Mesodermal cell (in vitro differentiated cells): ENCODE results near the gene SLC28A3.

Experiments used
- H3K27ac ChIP-seq: 2 replicates; pipeline ENCODE4 v1.7.0; 2013; ENCODE audit warnings: mild to moderate bottlenecking, low read depth, low read length, moderate library complexity; ENCODE audit not compliant: severe bottlenecking
- H3K36me3 ChIP-seq: 2 replicates; pipeline ENCODE4 v1.7.1; 2013; ENCODE audit warnings: mild to moderate bottlenecking, low read length, moderate library complexity; ENCODE audit not compliant: control insufficient read depth, insufficient read depth
- H3K4me1 ChIP-seq: one replicate; pipeline ENCODE4 v1.7.1; 2013; ENCODE audit warnings: mild to moderate bottlenecking, low read length; ENCODE audit not compliant: insufficient read depth, control insufficient read depth, poor library complexity, severe bottlenecking
- H3K4me3 ChIP-seq: 2 replicates; pipeline ENCODE4 v1.7.0; 2013; ENCODE audit warnings: low read length, control low read depth, mild to moderate bottlenecking; ENCODE audit not compliant: insufficient read depth, poor library complexity, severe bottlenecking; ENCODE audit errors: extremely low read depth
- H3K9me3 ChIP-seq: 2 replicates; pipeline ENCODE4 v1.7.1; 2013; ENCODE audit warnings: mild to moderate bottlenecking, low read length, moderate library complexity; ENCODE audit not compliant: control insufficient read depth
- WGBS, 2 experiments: methylation state at CpG; one replicate each; pipeline ENCODE4 v1.1.5; 2013; ENCODE audit warnings: missing lambda C conversion rate in 2 of 2; ENCODE audit not compliant: insufficient coverage in 2 of 2; 5-methylcytosine and 5-hydroxymethylcytosine counted together

Gene SLC28A3

DNA sequence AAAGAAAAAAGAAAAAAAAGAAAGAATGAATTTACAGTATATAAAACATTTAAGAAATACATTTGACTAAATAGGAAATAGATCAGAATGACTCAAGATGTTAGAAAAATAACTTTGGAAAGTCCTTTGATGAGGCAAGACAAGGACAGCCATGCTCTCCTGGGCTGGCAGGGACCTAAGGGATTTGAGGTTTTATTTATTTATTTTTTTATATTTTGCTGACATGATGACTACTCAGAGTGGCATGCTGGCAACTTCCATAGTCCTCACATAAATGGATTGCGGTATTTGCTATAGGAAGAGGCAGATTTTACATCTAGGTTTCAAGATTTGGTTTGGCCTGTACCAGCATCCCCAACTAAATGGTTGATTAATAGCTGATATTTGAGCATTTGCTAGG lies 17.7 kb downstream of the SLC28A3 start:
- H3K27ac ChIP-seq: no peak overlapping the region
- H3K4me3 ChIP-seq: no peak overlapping the region
- WGBS, 2 experiments: no CpG with 5 or more reads among the region's 1 CpG
- H3K4me1 ChIP-seq: no peaks in the 10 kb centered on the region
- H3K36me3 ChIP-seq: no peaks in the 10 kb centered on the region
- H3K9me3 ChIP-seq: no peaks in the 10 kb centered on the region

GRCh38 chr9:84320231-84320630 lies 20.3 kb downstream of the SLC28A3 start:
- H3K9me3 ChIP-seq: no peaks in the 10 kb centered on the region
- H3K4me3 ChIP-seq: no peak overlapping the region
- WGBS, 2 experiments: 90 to 100% methylated on average over 1 of the region's 1 CpG
- no peaks in the 10 kb centered on the region for H3K36me3 ChIP-seq
- H3K4me1 ChIP-seq: no peaks in the 10 kb centered on the region
- no peak overlapping the region for H3K27ac ChIP-seq

DNA sequence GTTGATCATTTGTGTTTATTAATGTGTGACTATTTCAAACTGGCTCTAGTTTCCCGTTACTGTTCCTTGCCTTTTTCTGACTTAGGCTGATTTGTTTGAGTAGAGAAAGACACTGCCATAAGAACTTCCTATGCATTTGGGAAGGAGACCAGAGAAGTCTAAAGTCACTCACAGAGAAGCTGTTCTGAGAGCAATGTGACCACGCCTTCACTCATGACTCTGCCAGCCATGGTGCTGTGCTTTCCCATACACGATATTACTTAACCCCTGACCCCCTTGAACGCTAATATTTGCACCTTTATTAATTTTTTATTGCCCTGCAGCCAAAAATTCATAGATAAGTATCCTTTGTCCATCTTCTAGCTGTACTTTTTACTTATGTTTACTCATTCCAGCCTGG lies 20.9 kb downstream of the SLC28A3 start:
- H3K36me3 ChIP-seq: no peaks in the 10 kb centered on the region
- no peaks in the 10 kb centered on the region for H3K9me3 ChIP-seq
- H3K4me1 ChIP-seq: no peaks in the 10 kb centered on the region
- H3K4me3 ChIP-seq: no peak overlapping the region
- 89 to 90% methylated on average over 4 of the region's 4 CpGs for WGBS, 2 experiments
- H3K27ac ChIP-seq: no peak overlapping the region

GRCh38 chr9:84318981-84319380 lies 21.6 kb downstream of the SLC28A3 start:
- no peaks in the 10 kb centered on the region for H3K4me1 ChIP-seq
- H3K9me3 ChIP-seq: no peaks in the 10 kb centered on the region
- no peak overlapping the region for H3K4me3 ChIP-seq
- WGBS, 2 experiments: no CpG with 5 or more reads among the region's 2 CpGs
- H3K36me3 ChIP-seq: no peaks in the 10 kb centered on the region
- no peak overlapping the region for H3K27ac ChIP-seq

- Histone ChIP-seq H3K36me3 (no peaks in the 10 kb centered on the region), H3K4me1 (no peaks in the 10 kb centered on the region), H3K27ac (no peak overlapping the region), H3K9me3 (no peaks in the 10 kb centered on the region), H3K4me3 (no peak overlapping the region)
- 71% methylated on average over 1 of the region's 2 CpGs; no CpG with 5 or more reads in 1 of the 2 experiments for WGBS, 2 experiments
Observed at GRCh38 chr9:84317563-84317962, 23.0 kb downstream of the SLC28A3 start.

- Histone ChIP-seq H3K4me3 (no peak overlapping the region), H3K27ac (no peak overlapping the region), H3K4me1 (no peaks in the 10 kb centered on the region), H3K36me3 (no peaks in the 10 kb centered on the region), H3K9me3 (no peaks in the 10 kb centered on the region)
- 0 to 2% methylated on average over 3 to 4 of the region's 8 CpGs for WGBS, 2 experiments
Observed at GRCh38 chr9:84315278-84315877, 25.2 kb downstream of the SLC28A3 start.

DNA sequence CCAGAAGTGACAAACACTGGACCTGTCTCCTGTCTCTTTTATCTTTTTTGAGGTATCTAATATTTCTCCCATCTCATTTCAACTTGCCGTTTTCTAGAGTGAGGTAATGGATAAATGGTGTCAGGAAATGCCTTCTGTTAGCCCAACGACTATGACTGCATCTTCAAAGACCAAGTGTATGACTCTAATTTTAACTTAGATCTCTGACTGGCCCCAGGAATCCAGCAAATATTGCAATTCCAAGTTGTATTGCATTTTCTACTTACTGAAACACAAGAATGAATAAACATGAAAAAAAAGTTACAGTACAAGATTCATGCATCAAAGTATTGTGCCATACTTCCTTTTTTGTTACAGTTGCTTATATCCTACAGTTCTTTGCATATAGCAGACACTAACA lies 26.3 kb downstream of the SLC28A3 start:
- no peaks in the 10 kb centered on the region for H3K9me3 ChIP-seq
- H3K27ac ChIP-seq: no peak overlapping the region
- H3K36me3 ChIP-seq: no peaks in the 10 kb centered on the region
- 80% methylated on average over 1 of the region's 2 CpGs; no CpG with 5 or more reads in 1 of the 2 experiments for WGBS, 2 experiments
- no peaks in the 10 kb centered on the region for H3K4me1 ChIP-seq
- H3K4me3 ChIP-seq: no peak overlapping the region

GRCh38 chr9:84310883-84311282 lies 29.7 kb downstream of the SLC28A3 start:
- H3K9me3 ChIP-seq: no peaks in the 10 kb centered on the region
- no peaks in the 10 kb centered on the region for H3K36me3 ChIP-seq
- no peaks in the 10 kb centered on the region for H3K4me1 ChIP-seq
- no peak overlapping the region for H3K27ac ChIP-seq
- WGBS, 2 experiments: 80 to 94% methylated on average over 1 to 2 of the region's 2 CpGs
- no peak overlapping the region for H3K4me3 ChIP-seq

- Histone ChIP-seq H3K4me1 (no peaks in the 10 kb centered on the region), H3K36me3 (no peaks in the 10 kb centered on the region), H3K9me3 (no peaks in the 10 kb centered on the region), H3K4me3 (no peak overlapping the region), H3K27ac (no peak overlapping the region)
- 61 to 93% methylated on average over 3 of the region's 5 CpGs for WGBS, 2 experiments
Observed at GRCh38 chr9:84305497-84306131, 34.9 kb downstream of the SLC28A3 start.

- WGBS, 2 experiments: no CpG with 5 or more reads among the region's 1 CpG
- H3K9me3 ChIP-seq: no peaks in the 10 kb centered on the region
- no peak overlapping the region for H3K27ac ChIP-seq
- H3K36me3 ChIP-seq: no peaks in the 10 kb centered on the region
- H3K4me1 ChIP-seq: no peaks in the 10 kb centered on the region
- no peak overlapping the region for H3K4me3 ChIP-seq
Observed at GRCh38 chr9:84304166-84304565, 36.4 kb downstream of the SLC28A3 start.

DNA sequence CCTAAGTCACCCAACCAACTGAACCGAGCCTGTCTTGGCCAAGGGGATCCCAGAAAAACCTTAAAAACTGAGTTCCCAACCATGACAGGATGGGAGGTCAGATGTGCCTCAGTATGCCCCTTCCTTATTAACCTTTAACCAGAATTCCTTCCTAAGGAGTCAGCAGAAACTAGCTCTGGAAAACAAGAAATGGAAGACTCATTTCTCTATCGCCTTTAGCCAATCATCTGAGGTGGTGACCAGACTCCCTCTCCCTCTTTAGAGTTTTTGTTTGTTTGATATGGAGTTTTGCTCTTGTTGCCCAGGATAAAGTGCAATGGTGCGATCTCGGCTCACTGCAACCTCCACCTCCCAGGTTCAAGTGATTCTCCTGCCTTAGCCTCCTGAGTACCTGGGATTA lies 37.5 kb downstream of the SLC28A3 start:
- no peaks in the 10 kb centered on the region for H3K36me3 ChIP-seq
- 71% methylated on average over 1 of the region's 4 CpGs; no CpG with 5 or more reads in 1 of the 2 experiments for WGBS, 2 experiments
- H3K4me1 ChIP-seq: no peaks in the 10 kb centered on the region
- no peak overlapping the region for H3K4me3 ChIP-seq
- H3K9me3 ChIP-seq: no peaks in the 10 kb centered on the region
- no peak overlapping the region for H3K27ac ChIP-seq
